Omental fat pad (tissue), 4 donors: ENCODE measurements around the gene ZNHIT6. TPM values are rescaled to one million over a fixed set of nuclear protein-coding genes. Genes with fewer than 3 reads are reported as not detected.

ENCODE experiments used
- ATAC-seq: fragments of 150-250 bp; one replicate; pipeline ENCODE4 v1.9.1; 2016; ENCODE audit warnings: mild to moderate bottlenecking, moderate library complexity; ENCODE audit not compliant: low FRiP score
- DNase-seq: peaks from one replicate; pipeline ENCODE4 v3.0.0-alpha.2; 2019; ENCODE audit warnings: low spot score
- total RNA-seq, 4 donors: library from RNA; depleted of rRNA; stranded (reverse); fragments of >200 nt; gene quantifications; one replicate each; pipeline ENCODE4 v1.1.0, GENCODE V29; 2016
- TF ChIP-seq, protein P1 (sequence below), 3 donors: fragments of 450-650 bp; IDR thresholded peaks; one replicate each; pipeline ENCODE4 v1.5.1; 2016 to 2017; ENCODE audit warnings: antibody characterized with exemption in 3 of 3, mild to moderate bottlenecking in 3 of 3, moderate library complexity in 2 of 3

The ZNHIT6 gene
- total RNA-seq, 4 donors from 2014 or later, result 9.6 to 20.5 (median 15.4) TPM

DNA sequence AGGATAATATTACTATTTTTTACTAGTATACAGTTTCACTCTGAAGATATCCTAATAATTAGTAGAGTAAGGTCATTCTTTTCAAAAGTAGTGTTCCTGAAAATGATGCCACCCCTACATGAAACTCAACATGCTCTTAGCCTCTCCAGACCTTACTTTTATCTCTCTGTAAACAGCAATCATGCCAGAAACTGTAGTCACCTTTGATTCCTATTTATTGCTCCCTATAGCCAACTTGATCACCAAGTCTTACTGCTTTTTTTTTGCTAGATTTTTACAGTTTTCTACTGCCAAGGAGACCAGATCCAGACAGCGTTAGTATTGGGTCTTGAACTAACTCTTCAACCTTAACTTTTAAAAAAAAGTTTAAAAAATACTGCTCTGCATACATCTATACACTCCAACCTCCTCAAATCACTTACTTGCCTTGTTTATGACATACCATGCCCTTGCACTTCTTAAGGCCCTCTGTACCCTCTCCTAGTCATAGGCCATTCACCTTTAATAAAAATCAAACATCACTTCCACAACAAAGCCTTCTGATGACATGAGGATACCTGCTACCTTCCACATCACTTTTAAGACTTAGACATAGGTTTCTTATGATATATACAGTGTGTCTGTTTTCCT is 36.1 kb downstream of the ZNHIT6 start:
- TF ChIP-seq, protein P1, sequence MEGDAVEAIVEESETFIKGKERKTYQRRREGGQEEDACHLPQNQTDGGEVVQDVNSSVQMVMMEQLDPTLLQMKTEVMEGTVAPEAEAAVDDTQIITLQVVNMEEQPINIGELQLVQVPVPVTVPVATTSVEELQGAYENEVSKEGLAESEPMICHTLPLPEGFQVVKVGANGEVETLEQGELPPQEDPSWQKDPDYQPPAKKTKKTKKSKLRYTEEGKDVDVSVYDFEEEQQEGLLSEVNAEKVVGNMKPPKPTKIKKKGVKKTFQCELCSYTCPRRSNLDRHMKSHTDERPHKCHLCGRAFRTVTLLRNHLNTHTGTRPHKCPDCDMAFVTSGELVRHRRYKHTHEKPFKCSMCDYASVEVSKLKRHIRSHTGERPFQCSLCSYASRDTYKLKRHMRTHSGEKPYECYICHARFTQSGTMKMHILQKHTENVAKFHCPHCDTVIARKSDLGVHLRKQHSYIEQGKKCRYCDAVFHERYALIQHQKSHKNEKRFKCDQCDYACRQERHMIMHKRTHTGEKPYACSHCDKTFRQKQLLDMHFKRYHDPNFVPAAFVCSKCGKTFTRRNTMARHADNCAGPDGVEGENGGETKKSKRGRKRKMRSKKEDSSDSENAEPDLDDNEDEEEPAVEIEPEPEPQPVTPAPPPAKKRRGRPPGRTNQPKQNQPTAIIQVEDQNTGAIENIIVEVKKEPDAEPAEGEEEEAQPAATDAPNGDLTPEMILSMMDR (IDR thresholded peaks at IDR 0.05), result no peak
- no peak for ATAC-seq
- no peak for DNase-seq

- TF ChIP-seq, protein P1 (IDR thresholded peaks at IDR 0.05), result no peak
- ATAC-seq, result no peak
- DNase-seq, result no peak
Observed at GRCh38 chr1:85665932-85666331, 42.3 kb downstream of the ZNHIT6 start.

- TF ChIP-seq, protein P1 (IDR thresholded peaks at IDR 0.05), result no peak
- DNase-seq (no peak), ATAC-seq (no peak)
Observed at GRCh38 chr1:85663382-85663781, 44.9 kb downstream of the ZNHIT6 start.

GRCh38 chr1:85661767-85662166 is 46.5 kb downstream of the ZNHIT6 start:
- TF ChIP-seq, protein P1 (IDR thresholded peaks at IDR 0.05), result no peak
- DNase-seq (no peak), ATAC-seq (no peak)

- TF ChIP-seq, protein P1 (IDR thresholded peaks at IDR 0.05), result no peak
- no peak for DNase-seq
- ATAC-seq, result no peak
Observed at GRCh38 chr1:85660541-85660940, 47.7 kb downstream of the ZNHIT6 start.

DNA sequence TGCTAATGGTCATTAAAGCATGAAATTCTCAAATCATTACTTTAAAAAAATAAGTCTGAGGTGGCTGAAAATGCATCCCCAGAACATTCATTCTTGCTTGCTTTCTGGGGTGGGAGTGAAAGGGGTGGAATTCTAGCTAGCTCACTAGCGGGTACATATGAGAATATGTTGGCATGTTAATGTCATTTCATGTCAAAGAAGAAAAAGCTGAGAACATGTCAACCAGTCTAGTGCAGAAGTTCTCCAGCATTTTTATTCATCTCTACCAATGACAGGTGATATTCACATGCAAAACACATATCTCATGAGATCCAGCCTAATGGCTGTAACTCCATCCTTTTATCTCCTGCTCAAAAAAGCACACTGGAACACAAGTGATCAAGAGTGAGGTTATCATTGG is 49.1 kb downstream of the ZNHIT6 start:
- TF ChIP-seq, protein P1 (IDR thresholded peaks at IDR 0.05), result no peak
- ATAC-seq, result no peak
- no peak for DNase-seq

GRCh38 chr1:85656948-85657347 is 51.3 kb downstream of the ZNHIT6 start:
- TF ChIP-seq, protein P1 (IDR thresholded peaks at IDR 0.05), result no peak
- DNase-seq (no peak), ATAC-seq (no peak)
